ENCODE data around the gene RFX6.

RFX6 gene

DNA sequence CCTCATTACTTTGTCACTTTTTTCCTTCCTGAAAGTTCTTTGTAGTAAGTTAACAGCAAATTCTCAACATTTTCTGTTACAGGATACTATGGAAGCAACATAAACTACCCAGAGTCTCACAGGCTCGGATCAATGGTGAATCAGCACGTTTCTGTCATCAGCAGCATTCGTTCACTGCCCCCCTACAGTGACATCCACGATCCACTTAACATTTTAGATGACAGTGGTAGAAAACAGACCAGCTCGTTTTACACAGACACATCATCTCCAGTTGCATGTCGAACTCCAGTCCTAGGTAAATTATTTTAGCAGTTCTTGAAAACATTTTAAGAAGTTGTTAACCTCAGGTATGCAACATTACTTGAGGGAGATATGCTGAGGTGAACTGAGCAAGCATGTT lies 51.6 kb downstream of the RFX6 start:
- Mint-ChIP-seq H3K4me3 (no peak overlapping the region), H3K27ac (no peak overlapping the region), H3K9me3 (no peaks in the 10 kb centered on the region), H3K4me1 (ENCODE audit: low read depth) (no peaks in the 10 kb centered on the region), H3K27me3 (ENCODE audit: low read depth) (no peaks in the 10 kb centered on the region), H3K36me3 (ENCODE audit: low read depth) (no peaks in the 10 kb centered on the region)
- DNase-seq (ENCODE audit: low spot score) = no peak

DNA sequence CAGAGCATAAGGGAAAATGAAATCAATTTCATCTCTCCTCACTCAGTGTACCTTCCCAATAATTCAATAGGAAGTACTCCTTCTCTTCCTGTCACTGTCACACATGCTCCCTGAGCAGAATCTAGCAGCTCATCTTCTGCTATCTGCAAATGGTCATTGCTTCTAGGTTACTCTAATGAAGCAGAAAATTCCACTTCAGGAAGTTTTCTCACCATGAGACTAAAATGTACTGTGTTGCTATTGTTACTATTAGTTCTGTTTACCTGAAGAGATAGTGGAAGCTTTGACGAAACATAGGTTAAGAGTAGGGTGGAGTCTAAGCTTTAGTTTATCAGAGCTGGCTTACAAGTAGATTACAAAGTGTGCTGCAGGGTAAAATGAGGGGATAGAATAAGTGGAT lies 52.8 kb downstream of the RFX6 start:
- no peaks in the 10 kb centered on the region for H3K27me3 Mint-ChIP-seq (ENCODE audit: low read depth)
- no peaks in the 10 kb centered on the region for H3K9me3 Mint-ChIP-seq
- DNase-seq (ENCODE audit: low spot score) = no peak
- H3K4me1 Mint-ChIP-seq (ENCODE audit: low read depth) = no peaks in the 10 kb centered on the region
- H3K27ac Mint-ChIP-seq = no peak overlapping the region
- no peaks in the 10 kb centered on the region for H3K36me3 Mint-ChIP-seq (ENCODE audit: low read depth)
- H3K4me3 Mint-ChIP-seq = no peak overlapping the region

DNA sequence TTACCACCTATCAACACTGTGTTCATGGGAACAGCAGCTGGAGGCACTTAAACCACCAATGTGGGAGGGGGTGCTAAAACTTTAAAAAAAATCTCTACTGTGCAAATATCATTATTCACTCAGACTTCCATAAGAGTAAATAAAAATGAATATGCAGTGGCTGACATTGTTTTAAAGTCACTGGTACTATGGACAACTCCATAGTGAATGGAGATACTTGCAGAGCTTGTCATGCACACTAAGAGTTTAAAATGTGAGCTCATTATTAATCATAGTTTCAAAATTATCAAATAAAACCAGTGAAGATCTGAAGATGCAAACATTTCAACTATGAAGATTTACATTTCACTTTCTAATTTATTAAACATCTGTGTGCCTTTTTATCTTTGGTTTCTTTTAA lies 54.4 kb downstream of the RFX6 start:
- no peak for DNase-seq (ENCODE audit: low spot score)
- Mint-ChIP-seq H3K27me3 (ENCODE audit: low read depth) (no peaks in the 10 kb centered on the region), H3K4me3 (no peak overlapping the region), H3K9me3 (no peaks in the 10 kb centered on the region), H3K4me1 (ENCODE audit: low read depth) (no peaks in the 10 kb centered on the region), H3K27ac (no peak overlapping the region), H3K36me3 (ENCODE audit: low read depth) (no peaks in the 10 kb centered on the region)

DNA sequence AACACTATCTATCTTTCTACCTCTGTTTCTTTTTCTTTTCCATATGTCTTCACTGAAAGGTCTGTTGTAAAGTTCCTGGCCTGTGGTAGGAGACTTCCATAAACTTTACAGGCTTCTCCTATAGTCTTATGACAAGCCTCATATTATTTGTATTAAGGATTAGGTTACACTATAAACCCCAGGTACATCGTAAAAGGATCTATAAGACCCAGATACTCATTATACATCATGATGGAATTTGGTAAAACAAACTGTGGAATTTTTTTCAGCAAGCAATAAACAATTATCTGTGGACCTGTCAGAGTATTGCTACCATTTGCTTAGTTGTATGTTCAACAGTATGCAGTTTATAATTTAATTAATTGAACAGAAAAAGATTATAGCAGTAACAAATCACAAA lies 55.5 kb downstream of the RFX6 start:
- no peak for DNase-seq (ENCODE audit: low spot score)
- Mint-ChIP-seq H3K9me3 (no peaks in the 10 kb centered on the region), H3K4me3 (no peak overlapping the region), H3K27me3 (ENCODE audit: low read depth) (no peaks in the 10 kb centered on the region), H3K27ac (no peak overlapping the region), H3K4me1 (ENCODE audit: low read depth) (no peaks in the 10 kb centered on the region), H3K36me3 (ENCODE audit: low read depth) (no peaks in the 10 kb centered on the region)

DNA sequence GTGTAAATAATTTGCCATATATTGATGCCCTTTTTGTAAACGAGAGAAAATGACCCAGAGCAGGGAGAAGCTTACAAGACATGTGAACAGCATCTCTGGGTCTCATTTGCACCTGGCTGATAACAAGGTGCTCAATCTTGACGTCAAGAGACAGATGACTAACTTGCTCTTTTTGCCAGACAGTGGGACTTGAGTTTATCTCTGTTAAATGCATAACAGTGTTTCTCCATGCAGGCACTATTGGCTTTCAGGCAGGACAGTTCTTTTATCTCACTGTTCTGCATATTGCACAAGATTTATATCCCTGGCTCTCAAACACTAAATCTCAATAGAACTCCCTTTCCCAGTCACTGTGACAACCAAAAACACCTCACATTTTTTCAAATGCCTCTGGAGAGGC lies 56.4 kb downstream of the RFX6 start:
- Mint-ChIP-seq H3K36me3 (ENCODE audit: low read depth) (no peaks in the 10 kb centered on the region), H3K27me3 (ENCODE audit: low read depth) (no peaks in the 10 kb centered on the region), H3K4me1 (ENCODE audit: low read depth) (no peaks in the 10 kb centered on the region), H3K4me3 (no peak overlapping the region), H3K27ac (no peak overlapping the region), H3K9me3 (no peaks in the 10 kb centered on the region)
- DNase-seq (ENCODE audit: low spot score) = no peak

DNA sequence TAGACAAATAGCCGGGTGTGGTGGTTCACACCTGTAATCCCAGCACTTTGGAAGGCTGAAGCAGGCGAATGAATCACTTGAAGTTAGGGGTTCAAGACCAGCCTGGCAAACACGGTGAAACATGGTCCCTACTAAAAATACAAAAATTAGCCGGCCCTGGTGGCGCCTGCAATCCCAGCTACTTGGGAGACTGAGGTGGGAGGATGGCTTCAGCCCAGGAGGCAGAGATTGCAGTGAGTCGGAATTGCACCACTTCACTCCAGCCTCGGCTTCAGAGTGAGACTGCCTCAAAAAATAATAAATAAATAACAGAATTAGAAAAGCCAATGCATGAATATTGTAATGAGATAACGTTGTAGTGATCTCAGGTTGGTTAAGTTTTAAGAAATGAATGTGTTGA lies 61.3 kb downstream of the RFX6 start:
- no peaks in the 10 kb centered on the region for H3K27me3 Mint-ChIP-seq (ENCODE audit: low read depth)
- H3K27ac Mint-ChIP-seq = no peak overlapping the region
- no peak overlapping the region for H3K4me3 Mint-ChIP-seq
- no peak for DNase-seq (ENCODE audit: low spot score)
- H3K9me3 Mint-ChIP-seq = no peaks in the 10 kb centered on the region
- H3K4me1 Mint-ChIP-seq (ENCODE audit: low read depth) = no peaks in the 10 kb centered on the region
- H3K36me3 Mint-ChIP-seq (ENCODE audit: low read depth) = no peaks in the 10 kb centered on the region

DNA sequence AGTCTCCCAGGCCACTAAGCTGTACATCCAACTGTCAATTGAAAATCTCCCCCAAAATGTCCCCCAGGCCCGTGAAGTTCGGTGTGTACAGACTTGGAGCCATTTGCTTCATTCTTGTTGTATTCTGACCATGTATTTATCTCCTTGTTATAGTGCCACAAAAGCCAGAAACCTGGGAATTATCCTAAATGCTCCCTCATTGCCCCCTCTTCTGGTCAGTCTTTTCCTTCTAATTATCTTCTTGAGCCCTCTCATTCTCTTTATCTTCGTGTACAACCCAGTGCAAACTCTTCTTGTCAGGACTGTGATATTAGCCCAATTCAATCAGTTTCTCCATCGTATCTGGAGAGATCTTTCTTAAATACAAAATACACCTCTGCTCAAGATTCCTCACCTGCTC lies 64.7 kb downstream of the RFX6 start:
- H3K27me3 Mint-ChIP-seq (ENCODE audit: low read depth) = peaks cover 2% of the 10 kb centered on the region
- H3K4me3 Mint-ChIP-seq = no peak overlapping the region
- H3K4me1 Mint-ChIP-seq (ENCODE audit: low read depth) = no peaks in the 10 kb centered on the region
- H3K36me3 Mint-ChIP-seq (ENCODE audit: low read depth) = no peaks in the 10 kb centered on the region
- no peak for DNase-seq (ENCODE audit: low spot score)
- H3K9me3 Mint-ChIP-seq = no peaks in the 10 kb centered on the region
- no peak overlapping the region for H3K27ac Mint-ChIP-seq

DNA sequence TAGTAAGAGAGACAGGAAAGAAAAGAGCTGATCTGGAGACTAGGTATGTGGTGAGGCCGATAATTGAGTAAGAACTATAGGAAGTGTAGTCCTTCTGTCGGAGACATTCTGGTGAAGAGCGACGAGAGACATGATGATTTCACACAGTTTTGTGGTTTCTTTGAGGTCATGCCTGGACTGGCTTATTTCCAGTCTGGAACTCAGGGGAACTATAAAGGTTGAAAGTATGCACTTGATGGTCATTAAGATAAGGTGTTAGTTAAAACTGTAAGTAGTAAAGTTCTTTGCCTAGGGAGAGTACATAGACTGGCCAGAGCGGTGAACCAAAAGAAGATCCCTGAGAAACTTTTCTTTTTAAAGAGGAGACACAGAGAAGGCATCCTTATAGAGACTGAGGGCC lies 68.8 kb downstream of the RFX6 start:
- H3K4me3 Mint-ChIP-seq = no peak overlapping the region
- no peaks in the 10 kb centered on the region for H3K4me1 Mint-ChIP-seq (ENCODE audit: low read depth)
- H3K27ac Mint-ChIP-seq = no peak overlapping the region
- peaks cover 2% of the 10 kb centered on the region for H3K27me3 Mint-ChIP-seq (ENCODE audit: low read depth)
- no peak for DNase-seq (ENCODE audit: low spot score)
- H3K9me3 Mint-ChIP-seq = no peaks in the 10 kb centered on the region
- H3K36me3 Mint-ChIP-seq (ENCODE audit: low read depth) = no peaks in the 10 kb centered on the region

DNA sequence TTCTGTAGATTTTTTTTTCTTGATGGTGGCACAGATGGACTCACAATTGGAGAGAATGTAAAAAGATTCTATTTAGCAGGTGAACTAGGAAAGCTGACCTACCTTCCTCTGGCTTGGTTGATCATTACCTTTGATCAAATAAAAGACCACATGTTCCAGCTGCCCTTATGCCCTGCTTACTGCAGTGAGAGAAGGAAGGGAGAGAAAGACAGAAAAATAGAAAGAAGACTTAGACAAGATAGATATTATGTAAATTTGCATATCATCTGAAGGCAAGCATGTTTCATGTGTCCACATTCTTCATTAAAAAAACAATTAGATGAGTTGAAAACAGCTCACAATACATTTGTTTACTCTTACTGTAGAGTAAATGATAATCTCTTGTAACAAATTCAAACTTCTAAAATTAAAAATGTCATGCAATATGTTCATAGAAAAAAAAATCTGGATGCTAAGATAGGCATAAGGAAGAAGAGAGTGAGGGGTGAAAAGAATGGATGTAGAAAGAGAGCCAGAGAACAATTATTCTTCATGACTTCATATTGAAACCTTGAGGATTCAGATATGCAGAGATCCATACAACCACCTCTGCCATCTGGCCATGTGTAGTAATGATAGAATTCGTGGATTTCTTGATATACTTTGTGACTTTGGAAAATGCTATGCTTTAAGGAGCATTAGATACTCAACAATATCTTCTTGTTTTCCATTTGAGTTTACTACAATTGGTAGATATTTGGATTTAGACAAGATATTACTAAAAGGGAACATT lies 71.7 kb downstream of the RFX6 start:
- no peaks in the 10 kb centered on the region for H3K4me1 Mint-ChIP-seq (ENCODE audit: low read depth)
- DNase-seq (ENCODE audit: low spot score) = no peak
- no peaks in the 10 kb centered on the region for H3K36me3 Mint-ChIP-seq (ENCODE audit: low read depth)
- H3K27me3 Mint-ChIP-seq (ENCODE audit: low read depth) = peaks cover 2% of the 10 kb centered on the region
- no peaks in the 10 kb centered on the region for H3K9me3 Mint-ChIP-seq
- H3K4me3 Mint-ChIP-seq = no peak overlapping the region
- no peak overlapping the region for H3K27ac Mint-ChIP-seq

DNA sequence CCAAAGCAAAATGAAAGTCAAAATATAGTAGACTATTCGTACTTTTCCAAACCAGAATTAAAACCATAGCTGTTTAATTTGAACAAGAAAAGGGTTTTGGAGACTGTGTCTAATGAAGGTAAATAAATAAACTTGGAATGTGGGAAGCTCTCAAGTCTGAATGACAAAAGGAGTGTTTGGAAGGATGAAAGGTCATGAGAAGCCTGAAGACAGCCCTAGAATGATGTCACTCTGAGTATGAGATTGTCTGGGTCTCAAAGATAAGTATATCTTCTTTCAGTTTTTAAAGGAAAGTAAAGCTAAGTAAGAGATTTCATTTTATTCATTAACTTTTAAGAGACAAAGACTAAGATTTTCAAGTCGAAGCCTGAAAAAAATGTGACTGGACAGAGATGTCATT lies 72.9 kb downstream of the RFX6 start:
- Mint-ChIP-seq H3K4me1 (ENCODE audit: low read depth) (no peaks in the 10 kb centered on the region), H3K27ac (no peak overlapping the region), H3K27me3 (ENCODE audit: low read depth) (peaks cover 2% of the 10 kb centered on the region), H3K4me3 (no peak overlapping the region), H3K9me3 (no peaks in the 10 kb centered on the region), H3K36me3 (ENCODE audit: low read depth) (no peaks in the 10 kb centered on the region)
- no peak for DNase-seq (ENCODE audit: low spot score)

DNA sequence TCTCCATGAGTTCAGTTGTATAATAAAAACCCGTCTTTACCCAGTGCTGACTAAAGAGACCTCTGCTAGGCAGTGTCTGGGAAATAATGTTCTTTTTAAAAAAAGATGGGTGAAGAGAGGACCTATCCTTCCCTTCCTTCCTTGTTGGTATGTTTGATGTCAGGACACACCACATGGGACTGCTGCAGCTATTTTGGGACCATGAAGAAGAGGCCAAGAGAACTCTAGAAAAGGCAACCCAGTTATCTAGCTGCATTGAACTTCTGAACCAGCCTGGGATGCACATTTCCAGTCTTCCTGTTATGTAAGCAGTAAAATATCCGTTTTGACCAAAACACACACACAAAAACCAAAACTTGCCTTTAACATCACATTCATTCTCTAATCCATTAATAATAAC lies 77.3 kb downstream of the RFX6 start:
- no peak for DNase-seq (ENCODE audit: low spot score)
- H3K9me3 Mint-ChIP-seq = no peaks in the 10 kb centered on the region
- no peaks in the 10 kb centered on the region for H3K4me1 Mint-ChIP-seq (ENCODE audit: low read depth)
- no peak overlapping the region for H3K27ac Mint-ChIP-seq
- no peaks in the 10 kb centered on the region for H3K36me3 Mint-ChIP-seq (ENCODE audit: low read depth)
- no peaks in the 10 kb centered on the region for H3K27me3 Mint-ChIP-seq (ENCODE audit: low read depth)
- no peak overlapping the region for H3K4me3 Mint-ChIP-seq

DNA sequence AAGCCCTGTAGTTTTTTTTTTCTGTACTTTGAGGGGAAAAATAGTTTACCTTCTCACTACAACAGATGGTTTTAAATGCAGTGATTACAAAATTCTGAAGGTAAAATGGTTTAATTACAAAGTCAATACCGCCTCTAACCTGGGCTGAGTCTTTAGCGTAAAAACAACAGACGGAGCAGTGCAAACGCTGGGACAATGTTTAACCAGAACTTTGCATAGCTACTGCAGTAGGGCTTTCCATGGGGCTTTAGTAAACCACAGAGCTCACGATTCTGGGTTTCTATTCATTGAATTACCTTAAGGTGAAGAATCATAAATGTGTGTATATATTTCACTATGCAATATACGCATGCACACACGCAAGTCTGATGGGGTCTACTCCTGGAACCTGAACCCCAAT lies 77.9 kb downstream of the RFX6 start:
- Mint-ChIP-seq H3K4me3 (no peak overlapping the region), H3K36me3 (ENCODE audit: low read depth) (no peaks in the 10 kb centered on the region), H3K4me1 (ENCODE audit: low read depth) (no peaks in the 10 kb centered on the region), H3K9me3 (no peaks in the 10 kb centered on the region), H3K27me3 (ENCODE audit: low read depth) (no peaks in the 10 kb centered on the region), H3K27ac (no peak overlapping the region)
- DNase-seq (ENCODE audit: low spot score) = no peak

DNA sequence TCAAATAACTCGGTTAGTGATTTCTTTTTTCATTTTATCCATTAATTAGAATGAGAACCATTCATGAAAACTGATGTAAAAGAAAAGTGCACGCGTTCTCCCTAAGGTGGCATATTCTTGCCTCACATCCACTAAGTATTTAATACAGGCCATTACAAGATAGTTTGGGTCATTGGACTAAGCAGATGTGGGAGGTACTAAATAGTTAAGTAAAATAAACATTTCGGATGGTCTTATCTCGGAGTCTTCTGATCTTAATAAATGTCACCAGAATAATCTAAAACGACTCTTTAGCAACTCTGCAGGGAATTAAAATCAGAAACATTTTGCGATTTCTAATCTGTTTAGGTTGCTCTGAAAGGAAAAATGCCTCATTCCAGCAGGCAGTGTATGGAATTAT lies 78.7 kb downstream of the RFX6 start:
- Mint-ChIP-seq H3K36me3 (ENCODE audit: low read depth) (no peaks in the 10 kb centered on the region), H3K9me3 (no peaks in the 10 kb centered on the region), H3K4me1 (ENCODE audit: low read depth) (no peaks in the 10 kb centered on the region), H3K27ac (no peak overlapping the region), H3K27me3 (ENCODE audit: low read depth) (no peaks in the 10 kb centered on the region), H3K4me3 (no peak overlapping the region)
- DNase-seq (ENCODE audit: low spot score) = no peak

DNA sequence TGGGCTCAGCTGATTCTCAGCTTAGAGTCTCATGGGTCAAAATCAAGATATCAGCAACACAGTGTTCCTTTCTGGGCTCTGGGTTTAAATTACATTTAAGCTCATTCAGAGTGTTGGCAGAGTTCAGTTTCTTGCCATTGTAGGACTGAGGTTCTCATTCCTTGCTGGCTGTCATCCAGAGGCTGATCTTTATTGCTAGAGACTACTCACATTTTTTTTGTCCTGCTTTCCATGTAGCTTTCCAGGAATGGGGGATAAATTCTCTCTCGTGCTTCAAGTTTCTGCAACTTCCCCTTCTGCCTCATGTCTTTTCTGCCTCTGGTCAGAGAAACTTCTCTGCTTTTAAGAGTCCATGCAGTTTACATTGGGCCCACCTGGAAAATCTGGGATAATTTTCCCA lies 86.9 kb downstream of the RFX6 start:
- no peaks in the 10 kb centered on the region for H3K9me3 Mint-ChIP-seq
- DNase-seq (ENCODE audit: low spot score) = no peak
- H3K4me1 Mint-ChIP-seq (ENCODE audit: low read depth) = no peaks in the 10 kb centered on the region
- no peaks in the 10 kb centered on the region for H3K36me3 Mint-ChIP-seq (ENCODE audit: low read depth)
- H3K27me3 Mint-ChIP-seq (ENCODE audit: low read depth) = no peaks in the 10 kb centered on the region
- H3K4me3 Mint-ChIP-seq = no peak overlapping the region
- H3K27ac Mint-ChIP-seq = no peak overlapping the region
